Keratinocyte (primary cell): ENCODE data around the gene VTI1A. TPM values are rescaled to one million over a fixed set of nuclear protein-coding genes. Genes with fewer than 3 reads are reported as not detected.

Experiments used
- DNase-seq: peaks from one replicate; pipeline ENCODE4 v3.0.0-alpha.2; 2011; ENCODE audit warnings: low read depth, missing footprints, low spot score
- FAIRE-seq: peaks from 2 replicates; lab custom pipeline; 2011; peaks lifted over from hg19 to GRCh38; lab: Jason Lieb, UNC
- H2AFZ ChIP-seq: 2 replicates; pipeline ENCODE4 v1.6.0; 2012; ENCODE audit warnings: low read length, control low read depth, inconsistent platforms; ENCODE audit not compliant: control insufficient read depth
- H3K27ac ChIP-seq: 2 replicates; pipeline ENCODE4 v1.5.1; 2011; ENCODE audit warnings: low read length; ENCODE audit not compliant: control insufficient read depth, insufficient read depth
- H3K27me3 ChIP-seq: 3 replicates; pipeline ENCODE4 v1.6.0; 2011; ENCODE audit warnings: low read length; ENCODE audit not compliant: control insufficient read depth, insufficient read depth; ENCODE audit errors: extremely low read depth
- H3K36me3 ChIP-seq, 2 experiments: 2 replicates in 1 of 2; 3 replicates in 1 of 2; pipeline ENCODE4 v1.5.1; 2011; ENCODE audit warnings: low read length in 2 of 2, mild to moderate bottlenecking in 1 of 2; ENCODE audit not compliant: control insufficient read depth in 2 of 2, insufficient read depth in 2 of 2; ENCODE audit errors: extremely low read depth in 1 of 2
- H3K4me1 ChIP-seq: 3 replicates; pipeline ENCODE4 v1.5.1; 2011; ENCODE audit warnings: low read length; ENCODE audit not compliant: control insufficient read depth, insufficient read depth; ENCODE audit errors: extremely low read depth
- H3K4me2 ChIP-seq: 3 replicates; pipeline ENCODE4 v1.6.0; 2011; ENCODE audit warnings: low read depth, low read length; ENCODE audit not compliant: control insufficient read depth, insufficient read depth; ENCODE audit errors: extremely low read depth
- H3K4me3 ChIP-seq, 3 experiments: fragments of 200-600 bp in 1 of 3; sonication (generic) in 1 of 3; 2 replicates in 2 of 3; 3 replicates in 1 of 3; pipeline ENCODE4 v1.5.1; 2011 to 2016; ENCODE audit warnings: low read length in 3 of 3, mild to moderate bottlenecking in 3 of 3, control low read depth in 2 of 3, inconsistent platforms in 1 of 3, low read depth in 1 of 3, mixed read lengths in 1 of 3, mixed run types in 1 of 3, moderate library complexity in 1 of 3; ENCODE audit not compliant: control insufficient read depth in 2 of 3, insufficient read depth in 2 of 3; ENCODE audit errors: extremely low read depth in 1 of 3
- H3K79me2 ChIP-seq: 2 replicates; pipeline ENCODE4 v1.6.0; 2012; ENCODE audit warnings: low read length; ENCODE audit not compliant: control insufficient read depth, insufficient read depth
- H3K9ac ChIP-seq: 3 replicates; pipeline ENCODE4 v1.6.0; 2011; ENCODE audit warnings: low read length; ENCODE audit not compliant: control insufficient read depth, insufficient read depth; ENCODE audit errors: extremely low read depth
- H3K9me1 ChIP-seq: 3 replicates; pipeline ENCODE4 v1.6.0; 2011; ENCODE audit warnings: low read length; ENCODE audit not compliant: control insufficient read depth, insufficient read depth; ENCODE audit errors: extremely low read depth
- H3K9me3 ChIP-seq: 2 replicates; pipeline ENCODE4 v1.5.1; 2012; ENCODE audit warnings: low read depth, low read length; ENCODE audit not compliant: control insufficient read depth
- H4K20me1 ChIP-seq: 3 replicates; pipeline ENCODE4 v1.6.0; 2011; ENCODE audit warnings: low read length; ENCODE audit not compliant: control insufficient read depth, insufficient read depth; ENCODE audit errors: extremely low read depth
- CTCF ChIP-seq, 3 experiments: IDR thresholded peaks in 1 of 3; conservative IDR thresholded peaks in 1 of 3; optimal IDR thresholded peaks in 1 of 3; 2 replicates in 2 of 3; 3 replicates in 1 of 3; pipeline versions ENCODE3 to v1.5.1; 2011; ENCODE audit warnings: low read length in 3 of 3, mild to moderate bottlenecking in 3 of 3, moderate library complexity in 2 of 3, control low read depth in 1 of 3, inconsistent platforms in 1 of 3; ENCODE audit not compliant: insufficient read depth in 2 of 3; ENCODE audit errors: extremely low read depth in 1 of 3
- EZH2 ChIP-seq: IDR thresholded peaks from one replicate; pipeline ENCODE4 v1.6.1; 2012; ENCODE audit warnings: inconsistent platforms, mild to moderate bottlenecking, low read length, moderate library complexity
- dilution Hi-C: fragments of 300-500 bp; cut with MboI; formaldehyde crosslinking; loops from one replicate; pipeline ENCODE4 v1.7.0; 2020; ENCODE audit warnings: low sequenced_read_pairs; ENCODE audit not compliant: extremely low pct_ligation_motif_present
- polyA plus RNA-seq, 5 experiments: library from polyadenylated mRNA; depleted of rRNA in 3 of 5; stranded (reverse) in 3 of 5; stranded (forward) in 1 of 5; unstranded in 1 of 5; fragments of >200 nt; gene quantifications; 1 replicate in 1 of 5; 2 replicates in 3 of 5; 3 replicates in 1 of 5; pipeline versions ENCODE4 v1.2.1 to v1.2.3, GENCODE V29; 2011 to 2012; ENCODE audit warnings: missing spikeins in 2 of 5, low read depth in 1 of 5, low replicate concordance in 1 of 5

VTI1A gene
- polyA plus RNA-seq, 1 donor (not counting 4 experiments of a cell fraction or from before 2014, with no cell fraction given), result 18.5 TPM

GRCh38 chr10:112700215-112700671, 253.2 kb downstream of the VTI1A start:
- Histone ChIP-seq H3K4me2 (no peak overlapping the region), H3K4me3 (no peak overlapping the region), H3K9me3 (no peaks in the 10 kb centered on the region), H3K79me2 (no peaks in the 10 kb centered on the region), H3K36me3 (no peaks in the 10 kb centered on the region), H3K27ac (no peak overlapping the region), H3K4me1 (no peaks in the 10 kb centered on the region), H3K27me3 (no peaks in the 10 kb centered on the region), H2AFZ (no peak overlapping the region), H3K9me1 (no peaks in the 10 kb centered on the region), H3K9ac (no peak overlapping the region), H4K20me1 (no peaks in the 10 kb centered on the region)
- DNase-seq (no peak), FAIRE-seq (no peak)
- TF ChIP-seq CTCF (optimal IDR thresholded peaks at IDR 0.05 in 1 of 3, IDR thresholded peaks at IDR 0.05 in 1 of 3, conservative IDR thresholded peaks at IDR 0.05 in 1 of 3; ENCODE audit: extremely low read depth in 1 of 3, insufficient read depth in 2 of 3, low read length in 3 of 3) (no peak), EZH2 (no peak)
- dilution Hi-C loops, result no loop called here

- no peaks in the 10 kb centered on the region for H3K9me3 ChIP-seq
- H3K27ac ChIP-seq, result no peak overlapping the region
- no peak overlapping the region for H2AFZ ChIP-seq
- H3K4me1 ChIP-seq, result no peaks in the 10 kb centered on the region
- H3K4me3 ChIP-seq, result no peak overlapping the region
- no peaks in the 10 kb centered on the region for H3K27me3 ChIP-seq
- dilution Hi-C loops, result no loop called here
- no peak overlapping the region for H3K4me2 ChIP-seq
- no peak for TF ChIP-seq EZH2
- no peaks in the 10 kb centered on the region for H4K20me1 ChIP-seq
- H3K36me3 ChIP-seq, result no peaks in the 10 kb centered on the region
- H3K9ac ChIP-seq, result no peak overlapping the region
- no peaks in the 10 kb centered on the region for H3K9me1 ChIP-seq
- no peak for FAIRE-seq
- no peak for DNase-seq
- H3K79me2 ChIP-seq, result no peaks in the 10 kb centered on the region
Measured at GRCh38 chr10:112701211-112701877, 254.3 kb downstream of the VTI1A start.

GRCh38 chr10:112701878-112702255, 254.9 kb downstream of the VTI1A start:
- H3K4me2 ChIP-seq, result no peak overlapping the region
- H3K79me2 ChIP-seq, result no peaks in the 10 kb centered on the region
- no peaks in the 10 kb centered on the region for H3K9me1 ChIP-seq
- no peaks in the 10 kb centered on the region for H3K36me3 ChIP-seq
- H3K9ac ChIP-seq, result no peak overlapping the region
- no peak overlapping the region for H2AFZ ChIP-seq
- no peak overlapping the region for H3K4me3 ChIP-seq
- FAIRE-seq (no peak), DNase-seq (no peak)
- TF ChIP-seq CTCF (optimal IDR thresholded peaks at IDR 0.05 in 1 of 3, IDR thresholded peaks at IDR 0.05 in 1 of 3, conservative IDR thresholded peaks at IDR 0.05 in 1 of 3; ENCODE audit: extremely low read depth in 1 of 3, insufficient read depth in 2 of 3, low read length in 3 of 3), result no peak
- TF ChIP-seq EZH2, result no peak
- H3K4me1 ChIP-seq, result no peaks in the 10 kb centered on the region
- dilution Hi-C loops, result no loop called here
- H4K20me1 ChIP-seq, result no peaks in the 10 kb centered on the region
- H3K27ac ChIP-seq, result no peak overlapping the region
- H3K27me3 ChIP-seq, result no peaks in the 10 kb centered on the region
- no peaks in the 10 kb centered on the region for H3K9me3 ChIP-seq
